Transverse colon (tissue), 4 donors: Measurements from ENCODE around the gene PRKAR1A. TPM values are rescaled to one million over a fixed set of nuclear protein-coding genes. Genes with fewer than 3 reads are reported as not detected.

Source experiments
- DNase-seq: peaks from one replicate; pipeline ENCODE4 v3.0.0-alpha.2; 2019
- H3K27ac ChIP-seq, 4 donors: fragments of 200-600 bp; sonication (generic); 2 replicates each; pipeline ENCODE4 v1.5.1; 2016 to 2018; ENCODE audit warnings: inconsistent platforms in 4 of 4
- H3K27me3 ChIP-seq: fragments of 200-600 bp; sonication (generic); 2 replicates; pipeline ENCODE4 v1.5.1; 2017; ENCODE audit warnings: inconsistent platforms
- H3K36me3 ChIP-seq, 4 donors: fragments of 200-600 bp; sonication (generic); 2 replicates each; pipeline ENCODE4 v1.5.1; 2017 to 2019; ENCODE audit warnings: inconsistent platforms in 4 of 4
- H3K4me1 ChIP-seq, 4 donors: fragments of 200-600 bp; sonication (generic); 2 replicates each; pipeline ENCODE4 v1.5.1; 2017 to 2020; ENCODE audit warnings: inconsistent platforms in 4 of 4
- H3K4me3 ChIP-seq, 4 donors: fragments of 200-600 bp; sonication (generic); 1 replicate in 1 of 4; 2 replicates in 3 of 4; pipeline versions ENCODE4 v1.5.1 to v1.6.1; 2017 to 2019; ENCODE audit warnings: inconsistent platforms in 4 of 4
- H3K9me3 ChIP-seq, 2 donors: fragments of 200-600 bp; sonication (generic); 2 replicates each; pipeline ENCODE4 v1.5.1; 2017 to 2019; ENCODE audit warnings: inconsistent platforms in 2 of 2
- EP300 ChIP-seq: sonication (generic); formaldehyde crosslinking; IDR thresholded peaks from one replicate; pipeline ENCODE4 v1.6.1; 2017; ENCODE audit warnings: antibody characterized with exemption, low read depth
- POLR2A ChIP-seq: fragments of 450-650 bp; IDR thresholded peaks from one replicate; pipeline ENCODE4 v1.6.1; 2016; ENCODE audit warnings: antibody characterized with exemption, mild to moderate bottlenecking, moderate library complexity
- POLR2AphosphoS5 ChIP-seq, 3 donors: sonication (generic); formaldehyde crosslinking; IDR thresholded peaks; one replicate each; pipeline ENCODE4 v1.6.1; 2016; ENCODE audit warnings: antibody characterized with exemption in 3 of 3
- WGBS, 2 donors: methylation state at CpG; one replicate each; pipeline ENCODE4 v1.1.5; 2018; ENCODE audit warnings: low coverage in 1 of 2; 5-methylcytosine and 5-hydroxymethylcytosine counted together
- in situ Hi-C, 4 donors: fragments of 200-750 bp; cut with MboI; loops; one replicate each; pipeline versions ENCODE4 v1.15.0 to v1.15.1; 2017; ENCODE audit warnings: low sequenced_read_pairs in 3 of 4, low pct_ligation_motif_present in 1 of 4, low pct_unique_long_range_greater_than_20kb in 1 of 4
- intact Hi-C: fragments of 100-400 bp; cut with DNase I; formaldehyde crosslinking; loops from one replicate; pipeline ENCODE4 v1.15.1; 2023; ENCODE audit warnings: low total_unique reads
- total RNA-seq, 4 donors: library from RNA; depleted of rRNA; stranded (reverse); fragments of >200 nt; gene quantifications; one replicate each; pipeline ENCODE4 v1.1.0, GENCODE V29; 2016
- TF ChIP-seq, protein P1 (sequence below), 5 experiments: fragments of 200-600 bp in 3 of 5; fragments of 450-650 bp in 2 of 5; sonication (generic) in 3 of 5; IDR thresholded peaks; 1 replicate in 2 of 5; 2 replicates in 3 of 5; pipeline ENCODE4 v1.5.1; 2016 to 2017; ENCODE audit warnings: antibody characterized with exemption in 5 of 5, inconsistent platforms in 3 of 5, mild to moderate bottlenecking in 2 of 5, moderate library complexity in 1 of 5

Gene PRKAR1A
- total RNA-seq, 4 donors from 2014 or later = 93.9 to 223 (median 160) TPM

- WGBS, 2 donors = 83 to 97% methylated on average over 4 of the region's 4 CpGs
- TF ChIP-seq, protein P1, sequence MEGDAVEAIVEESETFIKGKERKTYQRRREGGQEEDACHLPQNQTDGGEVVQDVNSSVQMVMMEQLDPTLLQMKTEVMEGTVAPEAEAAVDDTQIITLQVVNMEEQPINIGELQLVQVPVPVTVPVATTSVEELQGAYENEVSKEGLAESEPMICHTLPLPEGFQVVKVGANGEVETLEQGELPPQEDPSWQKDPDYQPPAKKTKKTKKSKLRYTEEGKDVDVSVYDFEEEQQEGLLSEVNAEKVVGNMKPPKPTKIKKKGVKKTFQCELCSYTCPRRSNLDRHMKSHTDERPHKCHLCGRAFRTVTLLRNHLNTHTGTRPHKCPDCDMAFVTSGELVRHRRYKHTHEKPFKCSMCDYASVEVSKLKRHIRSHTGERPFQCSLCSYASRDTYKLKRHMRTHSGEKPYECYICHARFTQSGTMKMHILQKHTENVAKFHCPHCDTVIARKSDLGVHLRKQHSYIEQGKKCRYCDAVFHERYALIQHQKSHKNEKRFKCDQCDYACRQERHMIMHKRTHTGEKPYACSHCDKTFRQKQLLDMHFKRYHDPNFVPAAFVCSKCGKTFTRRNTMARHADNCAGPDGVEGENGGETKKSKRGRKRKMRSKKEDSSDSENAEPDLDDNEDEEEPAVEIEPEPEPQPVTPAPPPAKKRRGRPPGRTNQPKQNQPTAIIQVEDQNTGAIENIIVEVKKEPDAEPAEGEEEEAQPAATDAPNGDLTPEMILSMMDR (IDR thresholded peaks at IDR 0.05) = no peak
- no peak for TF ChIP-seq POLR2AphosphoS5 (IDR thresholded peaks at IDR 0.05)
- TF ChIP-seq POLR2A = no peak
- TF ChIP-seq EP300 = no peak
- DNase-seq = no peak
- no peaks in the 10 kb centered on the region for H3K27me3 ChIP-seq
- H3K27ac ChIP-seq = no peak overlapping the region
- H3K4me1 ChIP-seq = no peaks in the 10 kb centered on the region
- H3K9me3 ChIP-seq = no peaks in the 10 kb centered on the region
- no peak overlapping the region for H3K4me3 ChIP-seq
- in situ Hi-C loops = no loop called here
- H3K36me3 ChIP-seq = no peaks in the 10 kb centered on the region
- intact Hi-C loops = no loop called here
Observed at GRCh38 chr17:68556551-68556950, 44.3 kb downstream of the PRKAR1A start.

DNA sequence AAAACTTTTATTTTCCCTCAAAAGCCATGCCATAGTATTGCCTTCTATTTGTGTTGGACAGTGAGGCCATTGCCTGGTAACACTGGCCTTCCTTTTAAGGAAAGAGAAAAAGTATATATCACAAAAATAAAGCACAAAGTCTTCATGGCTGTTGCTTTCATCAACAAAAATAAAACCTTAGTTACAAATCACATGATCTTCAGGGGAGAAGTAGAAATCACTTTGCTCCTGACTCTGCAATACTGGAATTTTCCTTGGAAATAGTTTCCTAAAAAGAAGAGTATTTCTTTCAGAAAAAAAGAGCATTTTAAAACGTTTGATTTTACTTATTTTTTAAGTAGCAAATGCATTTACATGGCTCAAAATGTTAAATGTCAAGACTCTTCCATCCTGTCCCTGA is 47.1 kb downstream of the PRKAR1A start:
- Histone ChIP-seq H3K4me1 (no peaks in the 10 kb centered on the region), H3K27ac (no peak overlapping the region), H3K9me3 (no peaks in the 10 kb centered on the region), H3K36me3 (no peaks in the 10 kb centered on the region), H3K27me3 (no peaks in the 10 kb centered on the region), H3K4me3 (no peak overlapping the region)
- no peak for TF ChIP-seq EP300
- no peak for TF ChIP-seq POLR2AphosphoS5 (IDR thresholded peaks at IDR 0.05)
- no peak for TF ChIP-seq POLR2A
- TF ChIP-seq, protein P1 (IDR thresholded peaks at IDR 0.05) = no peak
- in situ Hi-C loops (no loop called here), intact Hi-C loops (no loop called here)
- 13 to 25% methylated on average over 1 of the region's 1 CpG for WGBS, 2 donors
- DNase-seq = no peak

DNA sequence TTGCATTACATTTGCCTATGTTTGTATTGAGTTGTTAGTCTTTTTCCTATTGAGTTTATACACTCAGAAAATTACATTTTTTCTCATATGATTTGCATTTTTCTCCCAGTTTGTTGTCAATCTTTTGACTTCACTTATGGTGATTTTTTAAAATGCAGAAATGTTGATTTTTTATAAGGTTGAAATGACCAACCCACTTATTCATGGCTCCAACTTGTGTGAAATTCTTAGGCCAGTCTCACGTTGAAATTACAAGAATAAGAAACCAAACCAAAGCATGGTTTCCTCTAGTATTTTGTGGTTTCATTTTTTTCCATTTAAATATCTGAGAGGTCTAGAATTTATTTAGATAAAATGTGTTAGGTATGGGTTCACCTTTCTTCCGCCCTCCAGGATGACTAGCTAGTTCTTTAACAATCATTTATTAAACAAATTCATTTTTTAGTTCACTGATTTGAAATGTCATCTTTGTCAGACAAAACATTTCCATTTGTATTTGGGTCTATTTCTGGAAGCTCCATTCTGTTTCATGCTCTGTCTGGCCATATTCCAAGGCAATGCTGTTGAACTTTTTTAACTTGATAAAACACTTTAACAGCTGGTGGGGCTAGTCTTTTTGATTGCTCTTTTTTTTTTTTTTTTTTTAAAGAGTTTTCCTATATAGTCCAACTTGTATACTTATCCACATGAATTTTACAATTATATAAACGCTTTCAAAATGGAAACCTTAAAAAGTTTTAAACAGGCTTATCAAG is 48.9 kb downstream of the PRKAR1A start:
- H3K27me3 ChIP-seq = no peaks in the 10 kb centered on the region
- H3K27ac ChIP-seq = no peak overlapping the region
- 66 to 78% methylated on average over 3 of the region's 3 CpGs for WGBS, 2 donors
- TF ChIP-seq EP300 (no peak), POLR2AphosphoS5 (IDR thresholded peaks at IDR 0.05) (no peak), POLR2A (no peak)
- TF ChIP-seq, protein P1 (IDR thresholded peaks at IDR 0.05) = no peak
- H3K36me3 ChIP-seq = no peaks in the 10 kb centered on the region
- H3K9me3 ChIP-seq = no peaks in the 10 kb centered on the region
- no peaks in the 10 kb centered on the region for H3K4me1 ChIP-seq
- H3K4me3 ChIP-seq = no peak overlapping the region
- in situ Hi-C loops = no loop called here
- no peak for DNase-seq
- intact Hi-C loops = no loop called here

- no peak for DNase-seq
- in situ Hi-C loops (no loop called here), intact Hi-C loops (no loop called here)
- no peaks in the 10 kb centered on the region for H3K36me3 ChIP-seq
- no peak for TF ChIP-seq POLR2A
- TF ChIP-seq EP300 = no peak
- TF ChIP-seq, protein P1 (IDR thresholded peaks at IDR 0.05) = no peak
- no peak for TF ChIP-seq POLR2AphosphoS5 (IDR thresholded peaks at IDR 0.05)
- no peak overlapping the region for H3K27ac ChIP-seq
- 20 to 80% methylated on average over 1 to 4 of the region's 4 CpGs for WGBS, 2 donors
- H3K4me3 ChIP-seq = no peak overlapping the region
- no peaks in the 10 kb centered on the region for H3K9me3 ChIP-seq
- H3K27me3 ChIP-seq = no peaks in the 10 kb centered on the region
- no peaks in the 10 kb centered on the region for H3K4me1 ChIP-seq
Observed at GRCh38 chr17:68562736-68563135, 50.5 kb downstream of the PRKAR1A start.
